NT2/D1 (cell line): ENCODE results near the gene SOX15.

Source experiments
- SUZ12 ChIP-seq: IDR thresholded peaks from 2 replicates; pipeline ENCODE4 v1.6.1; 2011; ENCODE audit not compliant: insufficient read length, insufficient read depth; ENCODE audit errors: extremely low read depth
- YY1 ChIP-seq: IDR thresholded peaks from 2 replicates; pipeline ENCODE4 v1.6.1; 2011; ENCODE audit not compliant: insufficient read length, insufficient read depth
- ZNF274 ChIP-seq: IDR thresholded peaks from 2 replicates; pipeline ENCODE4 v1.6.1; 2011; ENCODE audit warnings: mild to moderate bottlenecking, low read depth, low read length

- TF ChIP-seq ZNF274 (no peak), YY1 (no peak), SUZ12 (no peak)
These were observed 50.9 kb downstream of the SOX15 start for GRCh38 chr17:7538891-7539545.
